ENCODE results near the gene CRKL. TPM values are rescaled to one million over a fixed set of nuclear protein-coding genes. Genes with fewer than 3 reads are reported as not detected.

The CRKL gene
- total RNA-seq (2021; ENCODE audit: unreplicated experiment) (87.7 TPM), Bru-seq, nascent RNA (percentile 85 among the genes with signal in this experiment), BruChase-seq, experiment 1, labeled RNA remaining after a 6-hour chase (percentile 94 among the genes with signal in this experiment), BruChase-seq, experiment 2, labeled RNA remaining after a 2-hour chase (percentile 96 among the genes with signal in this experiment)
- 44.2 and 49.3 TPM in 2 replicates for polyA plus RNA-seq (2012)
- long read RNA-seq, full-length matches to known transcripts, result 74 of 138 reads
- long read RNA-seq, partial matches to known transcripts, result 57 of 138 reads
- long read RNA-seq, other reads (novel, unspliced or antisense), result 7 of 138 reads

- peaks cover 7 to 9% of the 10 kb centered on the region in 2 experiments; a peak in 3 of 4 replicates for H3K36me3 ChIP-seq (ENCODE audit: control insufficient read depth in 1 of 2, insufficient read depth in 2 of 2, low read length in 2 of 2)
- CTCF ChIA-PET, result interaction anchor here (1.0 to 1.8 kb wide), 13 partner anchors 9 to 40 kb away, joined by 3 to 14 read pairs (median 5); no protein-coding TSS in a partner anchor
- ATAC-seq (peak; percentile 99), DNase-seq (ENCODE audit: low read depth, low spot score) (peak; percentile 94)
- H3K27me3 ChIP-seq (ENCODE audit: insufficient read depth, low read length), result no peaks in the 10 kb centered on the region
- peaks cover 49% of the 10 kb centered on the region for H3K79me2 ChIP-seq (ENCODE audit: insufficient read depth, low read length)
- POLR2A ChIA-PET, result interaction anchor here (0.9 to 1.3 kb wide), 4 partner anchors 10 to 85 kb away, joined by 3 to 4 read pairs (median 4); partner anchors contain the start of gene THAP7
- peak within 1 kb of the TSS; percentile 96 for H3K4me2 ChIP-seq (ENCODE audit: low read length)
- no peaks in the 10 kb centered on the region for H3K9me2 ChIP-seq (ENCODE audit: insufficient read depth)
- peaks cover 17 to 40% of the 10 kb centered on the region in 2 experiments; a peak in 3 of 4 replicates for H3K4me1 ChIP-seq (ENCODE audit: control insufficient read depth in 1 of 2, insufficient read depth in 2 of 2, low read length in 2 of 2)
- peaks cover 16% of the 10 kb centered on the region for H4K20me1 ChIP-seq (ENCODE audit: insufficient read depth)
- H2AFZ ChIP-seq (ENCODE audit: low read depth, low read length, poor library complexity, severe bottlenecking), result peak within 1 kb of the TSS; percentile 91
- peak within 1 kb of the TSS; percentile 98 for H3K9ac ChIP-seq (ENCODE audit: low read length)
- RAD21 ChIA-PET (ENCODE audit: low non-redundant PET in 1 of 2, low total read pairs in 2 of 2, uncharacterized antibody in 2 of 2, unreplicated experiment in 2 of 2), result interaction anchor here in 1 of 2 experiments (0.5 kb wide), 1 partner anchor 20 kb away, joined by 3 read pairs; no protein-coding TSS in a partner anchor
- H3K4me3 ChIP-seq (replicated peaks in 1 of 2; ENCODE audit: low read depth in 1 of 2, low read length in 2 of 2), result peak within 1 kb of the TSS; percentile 97 to 100
- no peaks in the 10 kb centered on the region for H3K9me3 ChIP-seq (ENCODE audit: control insufficient read depth in 1 of 2, insufficient read depth in 1 of 2, low read depth in 1 of 2, low read length in 2 of 2)
- intact Hi-C loops (cut with micrococcal nuclease), result loop anchor here (5.0 kb wide), 1 partner anchor 40 kb away; no protein-coding TSS in a partner anchor
- TSS peak; percentile 95 for BruUV-seq (replicated peaks)
- peak within 1 kb of the TSS; percentile 98 for H3K27ac ChIP-seq (ENCODE audit: low read depth, low read length)
- TF ChIP-seq CEBPB (IDR thresholded peaks at IDR 0.05; ENCODE audit: low read depth) (peak; percentile 47; the same call in 1 of the 2 replicates), SRF (IDR thresholded peaks at IDR 0.05; ENCODE audit: low read depth) (peak; percentile 48; the same call in 1 of the 2 replicates), POLR2A (IDR thresholded peaks at IDR 0.05; ENCODE audit: borderline replicate concordance, extremely low read depth, insufficient read depth, insufficient read length) (peak; percentile 35), SP1 (IDR thresholded peaks at IDR 0.05; ENCODE audit: low read depth) (peak; percentile 56), CBX3 (IDR thresholded peaks at IDR 0.05; ENCODE audit: low read depth) (peak; percentile 70), FOSL1 (IDR thresholded peaks at IDR 0.05; ENCODE audit: low read depth) (peak; percentile 49), EZH2phosphoT487 (IDR thresholded peaks at IDR 0.05; ENCODE audit: borderline replicate concordance) (no peak), REST (IDR thresholded peaks at IDR 0.05; ENCODE audit: low read depth) (no peak), JUND (IDR thresholded peaks at IDR 0.05) (peak; percentile 29; the same call in 1 of the 2 replicates), SIN3A (IDR thresholded peaks at IDR 0.05; ENCODE audit: low read depth) (peak; percentile 94), EGR1 (IDR thresholded peaks at IDR 0.05; ENCODE audit: low read depth) (0 out of 2 replicates have a peak, but pooled peaks have one; percentile 10), CTCF (IDR thresholded peaks at IDR 0.05 in 2 of 3, conservative IDR thresholded peaks at IDR 0.05 in 1 of 3; ENCODE audit: borderline replicate concordance in 1 of 3, insufficient read depth in 1 of 3, low read depth in 2 of 3, low read length in 2 of 3) (peak; percentile 70 to 98 (median 90)), MAX (IDR thresholded peaks at IDR 0.05) (peak; percentile 87), YY1 (IDR thresholded peaks at IDR 0.05; ENCODE audit: extremely low read depth, insufficient replicate concordance, low read depth, low read length) (peak; percentile 92), ELF1 (IDR thresholded peaks at IDR 0.05; ENCODE audit: borderline replicate concordance, low read depth) (peak; percentile 47; the same call in 1 of the 2 replicates), ATF3 (IDR thresholded peaks at IDR 0.05) (no peak), TCF7L2 (IDR thresholded peaks at IDR 0.05; ENCODE audit: borderline replicate concordance, extremely low read depth, insufficient read depth, insufficient read length) (peak; percentile 60), ZNF274 (IDR thresholded peaks at IDR 0.05; ENCODE audit: low read depth, low read length) (no peak), EZH2 (IDR thresholded peaks at IDR 0.05) (no peak)
Observed at GRCh38 chr22:20916916-20917810, at the start of gene CRKL. Gene CRKL, plus strand, starts transcription at chr22:20917407. Its CDS starts 528 bp downstream, at chr22:20917935.

Data from HCT116 (cell line).